ENCODE data around the gene RP9.

RP9 gene

GRCh38 chr7:33109005-33109757 is at the start of gene RP9:
RP9 (minus strand) TSS chr7:33109404; CDS start chr7:33109372, 32 bp downstream.
- no peak for TF ChIP-seq CTCF (conservative IDR thresholded peaks at IDR 0.05; ENCODE audit: low read depth, low read length)
- peak; percentile 54 for DNase-seq (ENCODE audit: low read depth)
- H3K4me3 ChIP-seq (ENCODE audit: low read depth, low read length) = peak within 1 kb of the TSS; percentile 78

- no peak overlapping the region for H3K4me3 ChIP-seq (ENCODE audit: low read depth, low read length)
- DNase-seq (ENCODE audit: low read depth) = peak; percentile 51
- no peak for TF ChIP-seq CTCF (conservative IDR thresholded peaks at IDR 0.05; ENCODE audit: low read depth, low read length)
Observed at GRCh38 chr7:33157781-33158180, 48.6 kb upstream of the RP9 start.

- H3K4me3 ChIP-seq (ENCODE audit: low read depth, low read length) = no peak overlapping the region
- peak; percentile 76 for DNase-seq (ENCODE audit: low read depth)
- no peak for TF ChIP-seq CTCF (conservative IDR thresholded peaks at IDR 0.05; ENCODE audit: low read depth, low read length)
Observed at GRCh38 chr7:33157311-33157710, 48.1 kb upstream of the RP9 start.

- H3K4me3 ChIP-seq (ENCODE audit: low read depth, low read length) = no peak overlapping the region
- no peak for DNase-seq (ENCODE audit: low read depth)
- no peak for TF ChIP-seq CTCF (conservative IDR thresholded peaks at IDR 0.05; ENCODE audit: low read depth, low read length)
Observed at GRCh38 chr7:33156441-33156840, 47.2 kb upstream of the RP9 start.

GRCh38 chr7:33155811-33156210 is 46.6 kb upstream of the RP9 start:
- no peak for TF ChIP-seq CTCF (conservative IDR thresholded peaks at IDR 0.05; ENCODE audit: low read depth, low read length)
- DNase-seq (ENCODE audit: low read depth) = peak; percentile 68
- no peak overlapping the region for H3K4me3 ChIP-seq (ENCODE audit: low read depth, low read length)

GRCh38 chr7:33152087-33152486 is 42.9 kb upstream of the RP9 start:
- no peak for TF ChIP-seq CTCF (conservative IDR thresholded peaks at IDR 0.05; ENCODE audit: low read depth, low read length)
- DNase-seq (ENCODE audit: low read depth) = no peak
- H3K4me3 ChIP-seq (ENCODE audit: low read depth, low read length) = no peak overlapping the region

GRCh38 chr7:33145156-33145555 is 36.0 kb upstream of the RP9 start:
- H3K4me3 ChIP-seq (ENCODE audit: low read depth, low read length) = no peak overlapping the region
- no peak for TF ChIP-seq CTCF (conservative IDR thresholded peaks at IDR 0.05; ENCODE audit: low read depth, low read length)
- no peak for DNase-seq (ENCODE audit: low read depth)

All from choroid plexus epithelial cell (primary cell).